NB4 (cell line): ENCODE data around the gene PGBD5.

Experiments used
- MYC ChIP-seq: IDR thresholded peaks from 2 replicates; pipeline ENCODE4 v1.6.1; 2011; ENCODE audit warnings: low read depth, low read length
- POLR2A ChIP-seq: IDR thresholded peaks from 2 replicates; pipeline ENCODE4 v1.6.1; 2011; ENCODE audit warnings: mild to moderate bottlenecking; ENCODE audit not compliant: insufficient read length; ENCODE audit errors: extremely low read depth
- TF ChIP-seq, protein P1 (sequence below): IDR thresholded peaks from one replicate; pipeline ENCODE4 v1.5.1; 2012; ENCODE audit warnings: low read depth, low read length
- TF ChIP-seq, protein P2 (sequence below): IDR thresholded peaks from 2 replicates; pipeline ENCODE4 v1.6.1; 2011; ENCODE audit warnings: low read depth, low read length

DNA sequence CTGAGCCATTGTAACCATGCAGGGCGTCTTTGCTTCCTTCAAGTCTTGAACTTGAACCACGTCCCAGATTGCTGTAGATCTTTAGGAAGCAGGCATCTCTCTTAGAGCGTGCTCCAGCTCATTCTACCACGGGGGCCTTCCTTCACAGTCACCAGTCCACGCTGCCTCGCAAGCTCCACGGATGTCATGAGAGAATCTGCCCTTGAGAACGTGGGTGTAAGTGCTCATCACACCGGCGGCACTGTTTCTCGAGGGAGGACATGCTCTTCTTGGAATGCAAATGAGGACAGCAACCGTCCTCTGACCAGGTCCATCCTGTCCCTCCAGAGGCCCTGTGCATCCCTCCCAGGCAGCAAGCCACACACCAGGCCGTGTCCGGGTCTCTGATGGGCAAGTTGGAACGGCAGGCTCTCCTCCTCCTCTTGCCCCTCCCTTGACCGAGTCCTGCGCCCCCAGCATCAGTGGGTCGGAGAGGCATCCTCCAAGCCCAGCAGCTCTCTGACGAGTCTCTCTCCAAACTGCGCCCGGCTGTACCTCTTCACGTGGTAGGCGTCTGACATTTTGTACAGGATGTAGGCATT, 103.1 kb downstream of the PGBD5 start:
- TF ChIP-seq, protein P1, sequence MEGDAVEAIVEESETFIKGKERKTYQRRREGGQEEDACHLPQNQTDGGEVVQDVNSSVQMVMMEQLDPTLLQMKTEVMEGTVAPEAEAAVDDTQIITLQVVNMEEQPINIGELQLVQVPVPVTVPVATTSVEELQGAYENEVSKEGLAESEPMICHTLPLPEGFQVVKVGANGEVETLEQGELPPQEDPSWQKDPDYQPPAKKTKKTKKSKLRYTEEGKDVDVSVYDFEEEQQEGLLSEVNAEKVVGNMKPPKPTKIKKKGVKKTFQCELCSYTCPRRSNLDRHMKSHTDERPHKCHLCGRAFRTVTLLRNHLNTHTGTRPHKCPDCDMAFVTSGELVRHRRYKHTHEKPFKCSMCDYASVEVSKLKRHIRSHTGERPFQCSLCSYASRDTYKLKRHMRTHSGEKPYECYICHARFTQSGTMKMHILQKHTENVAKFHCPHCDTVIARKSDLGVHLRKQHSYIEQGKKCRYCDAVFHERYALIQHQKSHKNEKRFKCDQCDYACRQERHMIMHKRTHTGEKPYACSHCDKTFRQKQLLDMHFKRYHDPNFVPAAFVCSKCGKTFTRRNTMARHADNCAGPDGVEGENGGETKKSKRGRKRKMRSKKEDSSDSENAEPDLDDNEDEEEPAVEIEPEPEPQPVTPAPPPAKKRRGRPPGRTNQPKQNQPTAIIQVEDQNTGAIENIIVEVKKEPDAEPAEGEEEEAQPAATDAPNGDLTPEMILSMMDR = no peak
- TF ChIP-seq POLR2A (no peak), MYC (no peak)
- TF ChIP-seq, protein P2, sequence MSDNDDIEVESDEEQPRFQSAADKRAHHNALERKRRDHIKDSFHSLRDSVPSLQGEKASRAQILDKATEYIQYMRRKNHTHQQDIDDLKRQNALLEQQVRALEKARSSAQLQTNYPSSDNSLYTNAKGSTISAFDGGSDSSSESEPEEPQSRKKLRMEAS = no peak
